ENCODE measurements around the gene ARHGEF16. TPM values are rescaled to one million over a fixed set of nuclear protein-coding genes. Genes with fewer than 3 reads are reported as not detected.

The ARHGEF16 gene
- total RNA-seq, 1 donor from 2014 or later, result 0.34 TPM

DNA sequence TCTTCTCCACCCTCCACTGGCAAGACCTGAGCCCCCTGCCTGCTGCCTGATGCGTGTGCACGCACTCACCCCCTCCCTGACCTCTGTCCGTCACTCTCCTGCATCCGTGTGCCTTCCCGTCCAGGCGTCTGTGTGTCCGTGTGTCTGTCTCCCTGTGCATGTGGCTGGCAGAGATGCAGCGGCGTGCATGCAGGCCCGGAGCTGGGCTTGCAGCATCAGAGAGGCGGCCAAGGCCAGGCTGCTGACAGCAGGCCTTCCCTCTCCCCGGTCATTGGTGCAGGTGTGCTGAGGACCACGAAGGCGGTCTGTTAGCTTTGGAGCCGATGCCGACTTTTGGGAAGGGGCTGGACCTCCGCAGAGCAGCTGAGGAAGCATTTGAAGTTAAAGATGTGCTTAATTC is 22.8 kb upstream of the ARHGEF16 start:
- no peak for TF ChIP-seq CTCF (IDR thresholded peaks at IDR 0.05; ENCODE audit: partially characterized antibody, unreplicated experiment)
- Mint-ChIP-seq H3K4me1 (ENCODE audit: low read depth, unreplicated experiment) (peaks cover 5% of the 10 kb centered on the region), H3K4me3 (ENCODE audit: unreplicated experiment) (no peak overlapping the region), H3K36me3 (ENCODE audit: unreplicated experiment) (no peaks in the 10 kb centered on the region), H3K27ac (ENCODE audit: unreplicated experiment) (no peak overlapping the region), H3K27me3 (ENCODE audit: unreplicated experiment) (peaks cover 3% of the 10 kb centered on the region), H3K9me3 (ENCODE audit: unreplicated experiment) (peaks cover 1% of the 10 kb centered on the region)
- no peak for DNase-seq

GRCh38 chr1:3432306-3432705 is 22.2 kb upstream of the ARHGEF16 start:
- DNase-seq, result no peak
- H3K9me3 Mint-ChIP-seq (ENCODE audit: unreplicated experiment), result peaks cover 1% of the 10 kb centered on the region
- TF ChIP-seq CTCF (IDR thresholded peaks at IDR 0.05; ENCODE audit: partially characterized antibody, unreplicated experiment), result no peak
- no peak overlapping the region for H3K27ac Mint-ChIP-seq (ENCODE audit: unreplicated experiment)
- H3K4me3 Mint-ChIP-seq (ENCODE audit: unreplicated experiment), result no peak overlapping the region
- no peaks in the 10 kb centered on the region for H3K36me3 Mint-ChIP-seq (ENCODE audit: unreplicated experiment)
- H3K27me3 Mint-ChIP-seq (ENCODE audit: unreplicated experiment), result peaks cover 3% of the 10 kb centered on the region
- peaks cover 5% of the 10 kb centered on the region for H3K4me1 Mint-ChIP-seq (ENCODE audit: low read depth, unreplicated experiment)

GRCh38 chr1:3433076-3433475 is 21.4 kb upstream of the ARHGEF16 start:
- no peak overlapping the region for H3K4me3 Mint-ChIP-seq (ENCODE audit: unreplicated experiment)
- TF ChIP-seq CTCF (IDR thresholded peaks at IDR 0.05; ENCODE audit: partially characterized antibody, unreplicated experiment), result no peak
- H3K27ac Mint-ChIP-seq (ENCODE audit: unreplicated experiment), result no peak overlapping the region
- no peak for DNase-seq
- H3K36me3 Mint-ChIP-seq (ENCODE audit: unreplicated experiment), result no peaks in the 10 kb centered on the region
- H3K9me3 Mint-ChIP-seq (ENCODE audit: unreplicated experiment), result peaks cover 3% of the 10 kb centered on the region
- H3K4me1 Mint-ChIP-seq (ENCODE audit: low read depth, unreplicated experiment), result peaks cover 5% of the 10 kb centered on the region
- peaks cover 3% of the 10 kb centered on the region for H3K27me3 Mint-ChIP-seq (ENCODE audit: unreplicated experiment)

GRCh38 chr1:3433596-3434320 is 20.7 kb upstream of the ARHGEF16 start:
- TF ChIP-seq CTCF (IDR thresholded peaks at IDR 0.05; ENCODE audit: partially characterized antibody, unreplicated experiment), result no peak
- Mint-ChIP-seq H3K27me3 (ENCODE audit: unreplicated experiment) (peaks cover 3% of the 10 kb centered on the region), H3K27ac (ENCODE audit: unreplicated experiment) (no peak overlapping the region), H3K4me3 (ENCODE audit: unreplicated experiment) (no peak overlapping the region), H3K4me1 (ENCODE audit: low read depth, unreplicated experiment) (peaks cover 5% of the 10 kb centered on the region), H3K9me3 (ENCODE audit: unreplicated experiment) (peaks cover 4% of the 10 kb centered on the region), H3K36me3 (ENCODE audit: unreplicated experiment) (no peaks in the 10 kb centered on the region)
- no peak for DNase-seq

DNA sequence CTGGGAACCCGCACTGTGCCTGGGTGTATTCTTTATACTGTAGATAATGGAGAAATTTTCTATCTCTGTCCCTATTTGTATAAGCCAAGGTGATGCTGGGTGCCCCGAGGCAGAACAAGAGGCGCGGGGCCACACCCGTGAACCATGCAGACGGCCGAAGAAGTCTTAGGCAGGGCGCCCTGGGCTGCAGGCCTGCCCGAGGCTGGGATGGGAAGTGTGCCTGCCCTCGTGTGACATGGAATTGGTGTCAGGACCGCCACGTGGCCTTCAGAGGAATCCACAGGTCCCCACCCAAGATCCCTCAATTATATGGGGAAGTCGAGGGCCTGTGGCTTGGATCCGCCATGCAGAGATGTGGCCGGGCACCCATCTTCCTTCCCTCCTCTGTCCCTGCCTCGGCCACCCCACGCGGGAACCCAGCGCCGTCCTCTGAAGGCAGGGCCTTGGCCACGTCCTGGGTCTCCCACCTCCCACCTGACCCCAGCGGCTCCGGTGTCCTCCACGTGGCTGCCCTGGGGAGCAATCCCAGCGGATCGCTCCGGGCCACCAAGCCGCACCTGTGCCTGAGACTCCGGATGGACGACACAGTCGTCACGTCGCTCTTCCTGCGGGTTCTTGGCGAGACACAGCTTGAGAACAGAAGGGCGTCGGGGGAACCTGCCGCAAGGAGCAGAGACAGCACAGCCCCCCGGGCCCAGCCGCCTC is 19.9 kb upstream of the ARHGEF16 start:
- Mint-ChIP-seq H3K36me3 (ENCODE audit: unreplicated experiment) (no peaks in the 10 kb centered on the region), H3K9me3 (ENCODE audit: unreplicated experiment) (peaks cover 4% of the 10 kb centered on the region), H3K4me1 (ENCODE audit: low read depth, unreplicated experiment) (peaks cover 5% of the 10 kb centered on the region), H3K27ac (ENCODE audit: unreplicated experiment) (no peak overlapping the region), H3K4me3 (ENCODE audit: unreplicated experiment) (no peak overlapping the region), H3K27me3 (ENCODE audit: unreplicated experiment) (peaks cover 3% of the 10 kb centered on the region)
- DNase-seq, result no peak
- no peak for TF ChIP-seq CTCF (IDR thresholded peaks at IDR 0.05; ENCODE audit: partially characterized antibody, unreplicated experiment)
